Dermis blood vessel endothelial cell (primary cell): ENCODE results near the gene WNT5A. TPM values are rescaled to one million over a fixed set of nuclear protein-coding genes. Genes with fewer than 3 reads are reported as not detected.

Source experiments
- DNase-seq: peaks from one replicate; pipeline ENCODE4 v3.0.0; 2010
- total RNA-seq: library from RNA; depleted of rRNA; stranded (reverse); fragments of >200 nt; gene quantifications from 2 replicates; pipeline ENCODE4 v1.2.3, GENCODE V29; 2014

WNT5A gene
- 2.0 and 2.6 TPM in 2 replicates for total RNA-seq

GRCh38 chr3:55486857-55487380 is at the start of gene WNT5A:
Gene WNT5A, minus strand, starts transcription at chr3:55487306. Its CDS starts 321 bp downstream, at chr3:55486985.
- peak; percentile 10 for DNase-seq

GRCh38 chr3:55534876-55535275 is 47.8 kb upstream of the WNT5A start:
- DNase-seq, result no peak

- DNase-seq, result no peak
Observed at GRCh38 chr3:55532806-55533205, 45.7 kb upstream of the WNT5A start.

- no peak for DNase-seq
Observed at GRCh38 chr3:55531321-55531720, 44.2 kb upstream of the WNT5A start.

- DNase-seq, result no peak
Observed at GRCh38 chr3:55527361-55527760, 40.3 kb upstream of the WNT5A start.

GRCh38 chr3:55526332-55527030 is 39.4 kb upstream of the WNT5A start:
- no peak for DNase-seq

- DNase-seq, result no peak
Observed at GRCh38 chr3:55525436-55525835, 38.3 kb upstream of the WNT5A start.

- no peak for DNase-seq
Observed at GRCh38 chr3:55524565-55525244, 37.6 kb upstream of the WNT5A start.

GRCh38 chr3:55523471-55523870 is 36.4 kb upstream of the WNT5A start:
- DNase-seq, result no peak

- no peak for DNase-seq
Observed at GRCh38 chr3:55521738-55522421, 34.8 kb upstream of the WNT5A start.

- no peak for DNase-seq
Observed at GRCh38 chr3:55521064-55521737, 34.1 kb upstream of the WNT5A start.

- DNase-seq, result no peak
Observed at GRCh38 chr3:55519019-55519418, 31.9 kb upstream of the WNT5A start.

- no peak for DNase-seq
Observed at GRCh38 chr3:55518451-55518850, 31.3 kb upstream of the WNT5A start.

GRCh38 chr3:55516392-55517030 is 29.4 kb upstream of the WNT5A start:
- no peak for DNase-seq

- no peak for DNase-seq
Observed at GRCh38 chr3:55515550-55516246, 28.6 kb upstream of the WNT5A start.

- no peak for DNase-seq
Observed at GRCh38 chr3:55514962-55515361, 27.9 kb upstream of the WNT5A start.

- no peak for DNase-seq
Observed at GRCh38 chr3:55512571-55513343, 25.7 kb upstream of the WNT5A start.

GRCh38 chr3:55511895-55512570 is 24.9 kb upstream of the WNT5A start:
- no peak for DNase-seq

GRCh38 chr3:55508335-55508734 is 21.2 kb upstream of the WNT5A start:
- no peak for DNase-seq

- DNase-seq, result no peak
Observed at GRCh38 chr3:55507808-55508207, 20.7 kb upstream of the WNT5A start.
